DLD1 (cell line): ENCODE measurements around the gene ZNF362.
"Not testable (repeated sequence)": the region's sequence is repeated elsewhere in the genome, so short reads cannot be mapped to it uniquely, and the experiment has no call there.

Experiments used
- in situ Hi-C: cut with HindIII; loops from 2 replicates; pipeline ENCODE4 v1.10.0; 2017; ENCODE audit warnings: low sequenced_read_pairs

The ZNF362 gene

DNA sequence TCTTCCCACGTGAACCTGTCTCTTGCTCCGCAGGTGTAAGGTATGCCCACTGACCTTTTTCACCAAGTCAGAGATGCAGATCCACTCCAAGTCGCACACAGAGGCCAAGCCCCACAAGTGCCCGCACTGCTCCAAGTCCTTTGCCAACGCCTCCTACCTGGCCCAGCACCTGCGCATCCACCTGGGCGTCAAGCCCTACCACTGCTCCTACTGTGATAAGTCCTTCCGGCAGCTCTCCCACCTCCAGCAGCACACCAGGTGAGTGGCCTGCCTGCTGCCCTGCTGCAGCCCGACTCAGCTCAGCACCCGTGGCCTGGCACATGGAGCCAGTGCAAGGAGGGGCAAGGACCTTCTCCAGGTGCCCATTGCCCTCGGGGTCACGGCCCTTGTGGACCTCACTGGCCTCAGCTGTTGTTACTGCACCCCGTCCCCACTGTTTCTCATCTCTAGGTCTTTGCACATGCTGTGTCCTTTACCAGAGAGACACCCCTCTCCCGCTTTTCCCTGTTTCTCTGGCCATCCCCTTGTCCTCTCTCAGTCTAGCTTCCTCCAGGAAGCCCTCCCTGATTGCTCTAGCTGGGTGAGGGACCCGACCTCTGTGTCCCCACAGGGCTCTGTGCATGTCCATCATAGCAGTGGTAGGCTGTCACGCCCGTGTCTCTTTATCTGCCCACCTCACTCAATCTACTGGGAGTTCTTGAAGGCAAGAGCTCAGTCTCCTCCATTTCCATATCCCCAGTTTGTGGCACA lies 25.4 kb downstream of the ZNF362 start:
- in situ Hi-C loops: no loop called here

DNA sequence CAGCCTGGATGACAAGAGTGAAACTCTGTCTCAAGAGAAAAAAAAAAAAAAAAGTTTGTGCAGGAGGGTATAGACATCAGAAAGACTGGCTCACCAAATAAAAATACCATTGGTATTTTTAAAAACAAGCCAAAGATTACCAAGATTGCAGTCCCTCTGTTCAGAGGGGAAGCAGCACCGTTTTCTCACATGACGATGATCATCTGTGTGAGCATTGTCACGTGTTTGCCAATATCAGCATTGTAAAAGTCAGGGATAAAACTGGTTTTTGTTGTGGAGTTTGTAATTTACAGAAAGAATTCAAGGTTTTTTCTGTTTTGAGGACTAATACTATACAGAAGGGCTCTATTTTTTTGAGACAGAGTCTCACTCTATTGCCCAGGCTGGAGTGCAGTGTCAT lies 26.5 kb downstream of the ZNF362 start:
- in situ Hi-C loops: no loop called here

DNA sequence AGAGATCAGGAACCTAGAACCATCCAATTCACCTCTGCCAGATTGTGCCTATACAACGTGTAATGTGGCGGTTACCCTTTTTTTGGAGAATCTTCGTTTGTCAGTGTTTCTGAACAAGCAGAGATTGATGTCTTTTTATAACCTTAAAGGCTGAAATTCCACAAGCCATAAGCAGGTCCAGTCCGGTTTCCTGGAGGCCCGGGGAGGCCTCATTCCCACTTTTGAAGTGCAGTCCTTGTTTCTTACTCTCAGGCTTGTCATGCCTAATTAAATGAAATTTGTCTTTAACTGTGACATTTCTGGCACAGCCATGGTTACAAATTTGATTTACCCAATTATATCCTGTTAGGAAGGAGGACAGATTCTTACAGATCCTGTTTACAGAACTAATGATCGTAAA lies 27.8 kb downstream of the ZNF362 start:
- in situ Hi-C loops: no loop called here

DNA sequence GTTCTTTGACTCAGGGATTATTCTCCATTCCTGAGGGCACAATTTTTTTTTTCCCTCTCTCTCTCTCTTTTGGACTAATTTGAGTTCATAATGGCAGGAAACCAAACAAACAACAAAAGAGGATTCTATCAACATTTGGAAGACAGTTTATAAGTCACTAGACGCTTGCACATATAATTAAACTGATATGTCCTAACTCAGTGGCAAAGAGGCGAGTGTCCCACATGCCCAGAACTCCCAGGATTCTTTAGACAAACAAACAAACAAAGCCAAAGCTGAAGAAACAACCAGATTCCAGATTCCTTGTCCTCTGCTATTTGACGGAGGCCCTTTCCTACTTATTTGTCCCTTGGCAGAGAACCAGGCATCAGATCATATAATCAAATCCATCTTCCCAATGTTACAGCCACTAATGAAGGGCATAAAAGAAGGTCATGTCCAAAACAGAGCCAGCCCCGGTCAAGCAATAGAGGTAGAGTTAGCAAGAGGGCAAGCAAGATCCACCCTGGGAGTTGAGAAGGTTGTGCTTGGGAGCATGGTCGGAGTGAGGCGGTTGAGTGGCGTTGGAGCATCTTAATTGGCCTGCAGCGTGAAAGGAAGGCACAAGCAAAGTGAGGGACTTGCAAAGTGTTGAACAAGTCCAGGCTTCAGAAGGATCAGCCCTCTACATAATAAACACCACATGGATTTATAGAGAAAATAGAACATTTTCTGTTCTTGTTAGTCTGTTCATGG lies 30.3 kb downstream of the ZNF362 start:
- in situ Hi-C loops: no loop called here

DNA sequence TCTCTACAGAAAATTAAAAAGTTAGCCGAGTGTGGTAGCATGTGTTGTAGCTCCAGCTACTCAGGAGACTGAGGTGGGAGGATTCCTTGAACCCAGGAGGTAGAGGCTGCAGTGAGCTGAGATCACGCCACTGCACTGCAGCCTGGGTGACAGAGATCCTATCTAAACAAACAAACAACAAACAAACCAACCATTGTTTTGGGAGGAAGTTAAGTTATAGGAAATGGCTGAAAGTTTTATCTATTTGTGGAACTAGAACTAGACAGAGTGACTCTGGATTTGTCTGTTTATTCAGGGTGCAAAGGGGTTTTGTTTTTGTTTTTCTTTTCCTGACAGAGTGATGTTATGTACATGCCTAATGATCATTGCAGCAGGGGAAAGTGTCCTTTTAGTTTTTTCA lies 31.0 kb downstream of the ZNF362 start:
- in situ Hi-C loops: no loop called here

DNA sequence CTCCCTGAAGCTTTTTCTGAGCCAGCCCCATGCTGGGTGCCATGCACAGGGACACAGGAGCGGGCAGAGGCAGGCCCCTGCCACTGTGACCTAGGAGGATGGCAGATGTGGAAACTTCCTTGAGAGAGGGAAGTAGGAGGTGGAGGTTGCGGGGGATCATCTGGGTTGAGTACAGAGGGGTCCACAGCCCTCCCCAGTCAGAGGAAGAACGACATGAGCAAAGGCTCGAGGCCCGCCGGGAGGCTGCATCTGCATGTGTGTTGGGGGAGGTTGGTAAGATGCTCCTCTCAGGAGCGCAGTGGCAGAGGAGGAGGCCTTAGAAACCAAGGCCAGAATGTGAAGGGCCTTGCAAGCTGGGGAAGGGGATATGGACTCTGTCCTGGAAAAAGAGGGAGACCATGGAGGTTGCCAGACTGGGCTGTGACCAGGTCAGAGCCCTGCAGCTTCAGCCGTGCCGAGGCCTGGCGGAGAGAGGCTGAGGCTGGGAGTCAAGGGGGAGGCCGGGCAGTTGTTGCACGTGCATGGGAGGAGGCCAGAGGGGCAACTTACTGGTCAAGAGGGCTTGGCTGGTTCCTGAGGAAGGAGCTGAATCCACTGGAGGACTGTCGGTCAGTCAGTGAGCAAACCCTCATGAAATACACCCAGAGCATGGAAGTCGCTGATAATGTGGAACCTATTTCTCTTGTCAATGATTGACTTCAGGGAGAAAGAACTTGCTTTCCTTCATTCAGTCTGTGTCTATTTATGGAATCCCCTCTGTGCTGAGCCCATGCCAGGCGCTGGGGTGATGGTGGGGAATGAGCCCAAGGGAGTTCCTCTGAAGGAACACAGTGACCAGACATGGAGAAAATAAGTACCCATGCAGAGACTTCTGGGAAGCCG lies 32.9 kb downstream of the ZNF362 start:
- in situ Hi-C loops: no loop called here

DNA sequence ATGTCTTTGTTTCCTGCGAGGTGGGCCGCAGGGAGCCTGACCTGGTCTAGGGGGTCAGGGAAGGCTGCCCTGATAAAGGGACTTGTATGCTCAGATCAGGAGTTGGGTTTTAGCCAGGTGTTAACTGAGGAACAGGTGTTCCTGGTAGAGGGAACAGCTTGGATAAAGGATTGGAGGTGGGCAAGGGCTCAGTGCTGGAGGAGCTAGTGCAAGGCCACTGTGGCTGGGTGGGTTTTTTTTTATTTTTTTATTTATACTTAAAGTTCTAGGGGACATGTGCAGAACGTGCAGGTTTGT lies 33.5 kb downstream of the ZNF362 start:
- in situ Hi-C loops: no loop called here

DNA sequence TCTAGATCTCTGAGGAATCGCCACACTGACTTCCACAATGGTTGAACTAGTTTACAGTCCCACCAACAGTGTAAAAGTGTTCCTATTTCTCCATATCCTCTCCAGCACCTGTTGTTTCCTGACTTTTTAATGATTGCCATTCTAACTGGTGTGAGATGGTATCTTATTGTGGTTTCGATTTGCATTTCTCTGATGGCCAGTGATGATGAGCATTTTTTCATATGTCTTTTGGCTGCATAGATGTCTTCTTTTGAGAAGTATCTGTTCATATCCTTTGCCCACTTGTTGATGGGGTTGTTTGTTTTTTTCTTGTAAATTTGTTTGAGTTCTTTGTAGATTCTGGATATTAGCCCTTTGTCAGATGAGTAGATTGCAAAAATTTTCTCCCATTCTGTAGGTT lies 34.3 kb downstream of the ZNF362 start:
- in situ Hi-C loops: not testable (repeated sequence)

DNA sequence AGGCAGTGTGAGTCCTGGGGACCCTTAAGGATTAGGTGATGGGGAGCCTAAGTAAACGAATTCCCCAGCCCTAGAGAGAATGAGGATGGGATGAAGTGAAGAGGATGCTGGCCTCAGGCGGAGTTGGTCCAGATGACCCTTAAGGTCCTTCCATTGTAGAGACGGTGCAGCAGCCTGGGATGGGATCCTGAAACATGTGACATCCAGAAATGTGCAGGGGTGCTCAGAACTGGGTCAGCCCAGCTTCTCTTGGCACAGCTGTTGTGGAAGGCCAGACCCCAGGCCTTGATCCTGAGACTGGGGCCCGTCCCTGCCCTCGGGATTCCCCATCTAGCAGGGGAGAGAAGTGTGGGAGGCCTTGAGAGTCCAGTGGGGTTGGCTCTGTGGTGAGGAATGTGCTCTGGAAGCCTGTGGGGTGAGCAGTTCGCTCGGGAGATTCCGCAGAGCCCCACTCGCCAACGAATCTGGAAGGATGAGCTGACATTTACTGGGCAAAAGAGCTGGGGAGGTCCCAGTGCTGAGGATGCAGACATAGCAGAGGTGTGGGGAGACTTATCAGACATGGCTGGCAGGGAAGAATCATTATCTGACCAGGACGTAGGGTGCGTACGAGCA lies 36.5 kb downstream of the ZNF362 start:
- in situ Hi-C loops: no loop called here

DNA sequence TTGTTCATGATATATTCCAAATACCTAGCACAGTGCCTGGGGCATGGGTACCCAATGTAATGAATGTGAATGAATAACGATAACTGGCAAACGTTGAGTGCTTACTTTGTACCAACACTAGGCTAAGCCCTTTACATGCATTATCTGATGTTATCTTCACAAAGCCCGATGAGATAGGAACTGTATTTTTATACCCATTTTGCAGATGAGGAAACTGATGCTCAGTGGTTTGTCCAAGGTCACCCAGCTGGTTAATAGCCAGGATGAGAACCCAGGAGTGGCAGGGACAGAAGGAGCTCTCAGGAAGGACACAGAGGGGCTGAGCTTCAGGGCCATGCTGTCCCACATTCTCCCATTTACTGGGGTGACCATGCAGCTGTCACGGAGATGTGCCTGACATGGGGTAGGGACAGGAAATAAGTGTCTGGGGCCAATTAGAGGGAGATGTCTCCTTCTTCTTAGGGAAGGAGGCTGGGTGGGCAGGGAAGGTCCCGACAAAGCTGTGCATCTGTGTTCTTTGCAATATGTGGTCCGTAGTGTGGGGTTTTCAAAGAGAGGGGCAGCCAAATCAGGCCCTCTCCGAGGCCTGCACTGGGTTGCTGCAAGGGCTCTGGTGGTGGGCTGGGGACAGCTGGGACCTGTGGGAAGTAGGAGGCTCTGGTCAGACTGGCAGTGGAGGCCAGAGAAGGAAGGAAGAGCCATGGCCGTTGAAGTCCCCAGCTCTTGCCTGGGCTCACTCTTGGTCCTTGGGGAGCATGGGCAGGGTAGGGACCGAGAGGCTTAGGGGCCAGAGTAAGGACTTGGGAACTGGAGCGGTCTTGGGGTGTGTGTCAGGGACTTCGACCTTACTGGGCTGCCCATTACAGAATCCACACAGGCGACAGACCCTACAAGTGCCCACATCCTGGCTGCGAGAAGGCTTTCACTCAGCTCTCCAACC lies 38.0 kb downstream of the ZNF362 start:
- in situ Hi-C loops: no loop called here

DNA sequence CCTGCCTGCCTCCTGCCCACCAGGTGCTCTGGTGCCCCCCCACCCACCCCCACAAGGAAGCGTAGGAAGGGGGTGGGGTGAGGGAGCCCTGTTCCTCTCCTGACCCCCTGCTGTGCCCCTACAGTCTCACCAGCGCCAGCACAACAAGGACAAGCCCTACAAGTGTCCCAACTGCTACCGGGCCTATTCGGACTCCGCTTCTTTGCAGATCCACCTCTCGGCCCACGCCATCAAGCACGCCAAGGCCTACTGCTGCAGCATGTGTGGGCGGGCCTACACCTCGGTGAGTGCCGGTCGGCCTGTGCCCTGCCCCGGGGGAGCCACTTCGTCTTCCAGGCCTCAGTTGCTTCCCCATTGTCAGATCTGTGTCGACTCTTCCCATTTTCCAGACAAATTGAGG lies 38.7 kb downstream of the ZNF362 start:
- in situ Hi-C loops: no loop called here

DNA sequence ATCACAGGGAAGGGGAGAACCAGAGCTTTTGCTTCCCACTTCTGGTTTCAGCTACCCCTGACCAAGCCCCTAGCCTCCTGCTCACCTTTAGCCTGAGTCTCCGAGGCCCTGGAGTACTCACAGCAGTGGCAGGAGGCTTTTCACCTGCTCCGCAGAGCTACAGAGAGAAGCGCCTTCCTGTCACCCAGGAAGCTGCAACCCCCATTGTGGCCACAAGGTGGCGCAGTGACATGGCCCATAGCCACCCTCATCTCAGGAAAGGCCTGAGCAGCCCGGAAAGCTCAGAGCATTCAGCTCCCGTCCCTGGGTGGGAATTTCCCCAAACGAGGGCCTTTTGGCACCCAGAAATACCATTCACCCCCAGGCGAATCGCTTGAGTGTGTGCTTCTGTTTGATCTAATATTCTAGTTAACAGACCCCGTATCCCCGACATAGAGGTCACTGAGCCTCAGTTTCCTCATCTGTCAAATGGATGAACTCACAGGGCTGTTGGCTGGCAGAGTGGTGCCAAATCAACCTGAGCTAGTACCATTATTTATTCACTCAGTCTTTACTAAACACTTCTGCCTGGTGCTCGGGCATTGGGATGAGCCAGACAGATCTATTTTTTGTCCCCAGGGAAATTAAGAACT lies 39.3 kb downstream of the ZNF362 start:
- in situ Hi-C loops: no loop called here

DNA sequence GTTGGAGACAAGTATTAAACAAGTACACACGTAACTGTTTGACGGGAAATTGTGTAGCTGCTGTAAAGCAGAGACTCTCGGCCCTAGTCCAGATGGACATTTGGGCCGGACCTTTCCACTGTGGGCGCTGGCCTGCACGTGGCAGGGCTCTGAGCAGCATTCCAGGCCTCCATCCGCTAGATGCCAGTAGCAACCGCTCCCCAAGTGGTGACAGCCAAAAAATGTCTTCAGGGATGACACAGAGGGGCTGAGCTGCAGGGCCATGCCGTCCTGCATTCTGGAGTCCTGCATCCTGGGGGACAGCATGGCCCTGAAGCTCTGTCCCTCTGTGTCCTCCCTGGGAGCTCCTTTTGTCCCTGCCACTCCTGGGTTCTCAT lies 39.8 kb downstream of the ZNF362 start:
- in situ Hi-C loops: no loop called here

DNA sequence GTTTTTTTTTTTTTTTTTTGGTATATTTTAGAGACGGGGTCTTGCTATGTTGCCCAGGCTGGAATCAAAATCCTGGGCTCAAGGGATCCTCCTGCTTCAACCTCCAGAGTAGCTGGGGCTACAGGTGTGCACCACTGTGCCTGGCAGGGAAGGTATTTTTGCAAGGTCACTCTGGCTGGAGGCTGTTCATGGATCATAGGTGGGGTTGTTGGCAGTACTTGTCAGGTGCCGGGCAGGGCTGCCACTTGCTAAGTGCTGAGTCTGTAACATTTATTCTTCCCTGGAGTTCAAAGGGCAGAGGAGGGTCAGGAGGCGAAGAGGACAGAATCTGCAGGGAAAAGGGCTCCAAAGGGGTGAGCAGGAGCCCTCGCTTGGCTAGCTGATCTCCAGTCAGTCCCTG lies 40.5 kb downstream of the ZNF362 start:
- in situ Hi-C loops: no loop called here

DNA sequence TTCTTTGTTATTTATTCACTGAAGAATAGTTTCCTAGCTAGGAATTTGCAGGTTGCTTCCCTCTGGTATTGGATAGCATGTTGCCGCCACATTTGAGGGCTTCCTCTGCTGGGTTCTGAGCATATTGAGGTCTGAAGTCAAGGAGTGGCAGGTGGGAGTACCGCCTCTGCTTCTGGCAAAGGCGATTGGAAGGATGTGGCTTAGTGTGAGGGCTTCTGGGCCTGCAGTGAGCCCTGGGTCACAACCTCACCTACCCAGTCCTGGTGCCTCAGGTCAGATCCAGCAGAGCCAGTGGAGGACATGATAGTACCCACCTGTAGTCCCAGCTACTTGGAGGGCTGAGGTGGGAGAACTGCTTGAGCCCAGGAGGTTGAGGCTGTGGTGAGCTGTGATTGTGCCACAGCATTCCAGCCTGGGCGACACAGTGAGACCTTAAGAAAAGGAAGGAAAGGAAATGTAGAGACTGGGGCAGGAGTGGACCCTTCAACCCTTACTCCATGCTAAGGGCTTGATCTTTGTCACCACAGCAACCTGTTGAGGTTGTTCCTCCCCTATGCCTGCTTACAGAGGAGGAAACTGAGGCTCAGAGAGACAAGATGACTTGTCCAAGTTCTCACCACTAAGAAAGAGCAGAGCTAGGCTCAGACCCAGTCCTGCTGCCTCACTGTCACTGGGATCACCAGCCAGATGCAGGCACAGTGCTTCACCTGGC lies 41.8 kb downstream of the ZNF362 start:
- in situ Hi-C loops: no loop called here

DNA sequence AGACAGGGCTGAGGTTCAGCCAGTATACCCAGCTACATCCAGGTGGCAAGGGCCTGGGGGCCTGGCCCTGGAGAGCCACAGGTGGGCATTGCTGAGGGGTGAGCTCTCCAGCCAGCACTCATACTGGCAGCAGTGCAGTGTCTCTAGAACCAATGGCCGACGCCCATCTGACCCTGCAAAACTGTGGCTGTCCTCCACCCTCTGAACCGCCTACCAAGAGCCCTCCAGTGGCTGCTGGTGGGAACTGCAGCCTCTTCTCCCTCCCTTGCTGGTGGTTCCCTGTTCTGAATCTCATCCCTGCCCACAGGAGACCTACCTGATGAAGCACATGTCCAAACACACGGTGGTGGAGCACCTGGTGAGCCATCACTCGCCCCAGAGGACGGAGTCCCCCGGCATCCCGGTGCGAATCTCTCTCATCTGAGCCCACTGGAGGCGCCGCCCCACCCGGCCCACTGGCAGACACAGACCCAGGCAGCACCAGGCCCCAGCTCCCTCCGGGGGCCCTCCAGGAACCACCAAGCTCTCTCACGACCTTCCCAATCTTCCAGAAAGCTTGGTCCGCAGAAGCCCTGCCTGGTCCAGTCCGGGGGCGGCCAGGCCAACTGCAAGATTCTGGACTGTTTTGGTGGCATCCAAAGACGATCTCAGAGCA lies 42.5 kb downstream of the ZNF362 start:
- in situ Hi-C loops: no loop called here

DNA sequence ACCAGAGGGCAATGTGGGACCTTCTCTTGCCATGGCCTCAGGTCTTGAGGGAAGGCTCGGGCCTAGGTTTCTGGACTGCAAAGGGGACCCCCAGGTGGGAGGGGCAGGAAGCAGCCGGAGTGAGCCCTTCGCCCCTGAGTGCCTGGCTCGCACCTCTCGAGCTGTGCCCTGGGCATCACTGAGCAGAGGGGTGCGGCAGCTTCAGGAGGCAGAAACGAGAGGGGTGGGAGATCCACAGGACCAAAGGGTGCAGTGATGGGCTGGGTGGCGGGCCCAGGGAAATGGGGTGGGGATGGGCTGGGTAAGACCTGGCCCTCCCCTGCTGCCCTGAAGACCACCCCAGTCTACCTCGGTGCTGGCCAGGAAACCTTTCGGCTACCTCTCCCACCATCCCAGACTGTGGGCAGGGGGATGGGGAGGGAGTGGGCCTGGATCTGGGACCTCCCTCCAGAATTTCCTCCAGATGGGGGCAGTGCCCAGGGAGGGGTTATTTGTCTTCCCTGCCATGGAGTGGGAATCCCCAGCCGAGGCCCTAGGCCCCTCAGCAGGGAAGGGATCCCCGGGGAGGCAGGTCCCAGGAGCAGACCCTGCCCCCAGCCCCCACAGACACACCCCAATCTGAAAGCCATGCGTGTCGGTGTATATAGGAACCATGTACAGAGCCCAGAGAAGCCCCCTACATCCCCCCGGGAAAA lies 43.3 kb downstream of the ZNF362 start:
- in situ Hi-C loops: no loop called here

DNA sequence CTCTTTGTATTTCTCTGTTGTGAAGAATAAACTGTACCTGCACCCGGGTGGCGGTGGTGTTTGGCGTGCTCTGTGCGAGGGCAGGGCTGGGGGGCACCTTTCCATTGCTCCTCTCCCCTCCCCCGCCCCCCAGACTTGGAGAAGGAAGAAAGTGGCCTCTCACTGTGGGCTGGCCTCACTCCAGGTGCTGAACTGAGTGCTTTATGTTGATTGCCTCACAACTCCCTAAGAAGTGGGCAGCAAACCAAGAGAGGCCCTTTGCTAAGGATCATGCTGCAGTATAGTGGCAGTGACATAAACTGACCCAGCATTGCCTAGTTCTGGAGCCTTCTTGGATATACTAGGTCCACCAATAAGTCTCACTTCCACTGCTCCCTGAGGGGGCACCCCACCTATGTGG lies 44.4 kb downstream of the ZNF362 start:
- in situ Hi-C loops: no loop called here
